GM23338 (cell line): ENCODE measurements around the gene CXCR3. TPM values are rescaled to one million over a fixed set of nuclear protein-coding genes. Genes with fewer than 3 reads are reported as not detected.

ENCODE experiments used
- ATAC-seq: fragments of 200-7000 bp; cut with Tn5 transposase; 3 replicates; pipeline ENCODE4 v1.9.1; 2020
- DNase-seq: peaks from one replicate; pipeline ENCODE4 v3.0.0-alpha.2; 2015; ENCODE audit warnings: low spot score
- H2AFZ ChIP-seq: fragments of 200-600 bp; sonication (generic); 2 replicates; pipeline ENCODE4 v1.8.0; 2016; ENCODE audit warnings: antibody characterized with exemption, mild to moderate bottlenecking, moderate library complexity
- H3F3A ChIP-seq: fragments of 200-600 bp; sonication (generic); replicated peaks from 2 replicates; pipeline ENCODE4 v1.8.0; 2017; ENCODE audit warnings: antibody characterized with exemption, mixed run types, low read depth
- H3K27ac ChIP-seq: fragments of 200-600 bp; sonication (generic); 2 replicates; pipeline ENCODE4 v1.6.1; 2016; ENCODE audit warnings: low read depth
- H3K27me3 ChIP-seq: fragments of 200-600 bp; sonication (generic); 2 replicates; pipeline ENCODE4 v1.8.0; 2016; ENCODE audit warnings: mild to moderate bottlenecking, mixed run types, moderate library complexity; ENCODE audit not compliant: insufficient read depth
- H3K36me3 ChIP-seq: fragments of 200-600 bp; sonication (generic); 2 replicates; pipeline ENCODE4 v1.8.0; 2016; ENCODE audit warnings: mild to moderate bottlenecking; ENCODE audit not compliant: insufficient read depth
- H3K4me1 ChIP-seq: fragments of 200-600 bp; sonication (generic); 2 replicates; pipeline ENCODE4 v1.8.0; 2016; ENCODE audit warnings: mild to moderate bottlenecking, moderate library complexity; ENCODE audit not compliant: insufficient read depth
- H3K4me2 ChIP-seq: fragments of 200-600 bp; sonication (generic); 2 replicates; pipeline ENCODE4 v1.7.1; 2017; ENCODE audit warnings: mixed run types
- H3K4me3 ChIP-seq: fragments of 200-600 bp; sonication (generic); 2 replicates; pipeline ENCODE4 v1.6.1; 2016; ENCODE audit warnings: mixed run types
- H3K79me2 ChIP-seq: fragments of 200-600 bp; sonication (generic); replicated peaks from 2 replicates; pipeline ENCODE4 v1.8.0; 2017; ENCODE audit warnings: mild to moderate bottlenecking; ENCODE audit not compliant: insufficient read depth
- H3K9me2 ChIP-seq: fragments of 200-600 bp; sonication (generic); 2 replicates; pipeline ENCODE4 v1.8.0; 2017; ENCODE audit not compliant: insufficient read depth
- H4K20me1 ChIP-seq: fragments of 200-600 bp; sonication (generic); replicated peaks from 2 replicates; pipeline ENCODE4 v1.8.0; 2017; ENCODE audit warnings: mild to moderate bottlenecking; ENCODE audit not compliant: insufficient read depth
- H3K27ac Mint-ChIP-seq: 2 replicates; pipeline ENCODE4 v1.8.0; 2020; ENCODE audit warnings: inconsistent platforms, mild to moderate bottlenecking, moderate library complexity, mixed read lengths
- H3K27me3 Mint-ChIP-seq: 3 replicates; pipeline ENCODE4 v1.8.0; 2022; ENCODE audit warnings: low read depth, mild to moderate bottlenecking, moderate library complexity, mixed read lengths, inconsistent platforms; ENCODE audit not compliant: insufficient read depth, poor library complexity
- H3K36me3 Mint-ChIP-seq: 3 replicates; pipeline ENCODE4 v1.8.0; 2021; ENCODE audit warnings: low read depth, mild to moderate bottlenecking, inconsistent platforms, moderate library complexity, mixed read lengths
- H3K4me1 Mint-ChIP-seq: 3 replicates; pipeline ENCODE4 v1.8.0; 2020; ENCODE audit warnings: mild to moderate bottlenecking, inconsistent platforms, mixed read lengths
- H3K4me3 Mint-ChIP-seq: 3 replicates; pipeline ENCODE4 v1.8.0; 2021; ENCODE audit warnings: moderate library complexity, mild to moderate bottlenecking, inconsistent platforms, mixed read lengths
- H3K9me3 Mint-ChIP-seq: 3 replicates; pipeline ENCODE4 v1.8.0; 2020; ENCODE audit warnings: moderate library complexity, mild to moderate bottlenecking, inconsistent platforms, mixed read lengths
- CTCF ChIP-seq, 2 experiments: fragments of 200-600 bp in 1 of 2; sonication (generic) in 1 of 2; conservative IDR thresholded peaks; 2 replicates each; pipeline versions ENCODE4 v1.5.1 to v1.6.1; 2016 to 2017; ENCODE audit warnings: antibody characterized with exemption in 2 of 2, low read depth in 2 of 2, mild to moderate bottlenecking in 2 of 2, moderate library complexity in 1 of 2
- EZH2 ChIP-seq: fragments of 200-600 bp; sonication (generic); IDR thresholded peaks from one replicate; pipeline ENCODE4 v1.8.0; 2017; ENCODE audit warnings: antibody characterized with exemption, mild to moderate bottlenecking, low read depth; ENCODE audit not compliant: unreplicated experiment
- EZH2phosphoT487 ChIP-seq: fragments of 200-600 bp; sonication (generic); IDR thresholded peaks from one replicate; pipeline ENCODE4 v1.8.1; 2018; ENCODE audit warnings: antibody characterized with exemption; ENCODE audit not compliant: unreplicated experiment
- JUNB ChIP-seq: IDR thresholded peaks from one replicate; pipeline ENCODE4 v1.6.1; 2016; ENCODE audit warnings: antibody characterized with exemption; ENCODE audit not compliant: unreplicated experiment
- NANOG ChIP-seq: IDR thresholded peaks from 2 replicates; pipeline ENCODE4 v1.6.1; 2016; ENCODE audit warnings: antibody characterized with exemption, borderline replicate concordance
- POLR2AphosphoS5 ChIP-seq: IDR thresholded peaks from 2 replicates; pipeline ENCODE4 v1.6.1; 2016; ENCODE audit warnings: antibody characterized with exemption, low read depth
- STAT1 ChIP-seq: IDR thresholded peaks from one replicate; pipeline ENCODE4 v1.6.1; 2016; ENCODE audit warnings: antibody characterized with exemption; ENCODE audit not compliant: unreplicated experiment
- ZNF114 ChIP-seq: fragments of 250-450 bp; sonication (Bioruptor Pico); IDR thresholded peaks from 2 replicates; pipeline ENCODE4 v1.5.0; 2020; ENCODE audit warnings: mild to moderate bottlenecking, moderate library complexity
- polyA plus RNA-seq: library from polyadenylated mRNA; unstranded; fragments of >200 nt; fragmentation: Nextera tagmentation; extraction: Ambion mirVana; gene quantifications from 2 replicates; pipeline ENCODE4 v1.2.1, GENCODE V29; 2016
- total RNA-seq: library from RNA; depleted of rRNA; stranded (reverse); fragments of >200 nt; shearing (Covaris generic); gene quantifications from 2 replicates; pipeline ENCODE4 v1.2.3, GENCODE V29; 2014
- TF ChIP-seq, protein P1 (sequence below): IDR thresholded peaks from one replicate; pipeline ENCODE4 v1.6.1; 2018; ENCODE audit warnings: antibody characterized with exemption; ENCODE audit not compliant: unreplicated experiment
- TF ChIP-seq, protein P2 (sequence below): IDR thresholded peaks from 2 replicates; pipeline ENCODE4 v1.6.1; 2016; ENCODE audit warnings: antibody characterized with exemption

Gene CXCR3
- total and polyA plus RNA-seq, 2 experiments from 2014 or later: not detected

- Histone ChIP-seq H3K27ac (no peak overlapping the region), H3F3A (no peaks in the 10 kb centered on the region), H3K4me3 (no peak overlapping the region), H4K20me1 (no peaks in the 10 kb centered on the region), H3K27me3 (no peaks in the 10 kb centered on the region), H3K79me2 (no peaks in the 10 kb centered on the region), H2AFZ (no peak overlapping the region), H3K9me2 (no peaks in the 10 kb centered on the region), H3K36me3 (no peaks in the 10 kb centered on the region; the same call in 1 of the 2 replicates), H3K4me1 (no peaks in the 10 kb centered on the region), H3K4me2 (no peak overlapping the region)
- Mint-ChIP-seq H3K4me1 (peaks cover 3% of the 10 kb centered on the region; the same call in 1 of the 3 replicates), H3K36me3 (peaks cover 44% of the 10 kb centered on the region), H3K4me3 (no peak overlapping the region), H3K27ac (no peak overlapping the region), H3K27me3 (no peaks in the 10 kb centered on the region), H3K9me3 (no peaks in the 10 kb centered on the region; the same call in 2 of the 3 replicates)
- TF ChIP-seq ZNF114 (CRISPR knock-in tag) (no peak), EZH2 (no peak), CTCF (conservative IDR thresholded peaks at IDR 0.05; ENCODE audit: low read depth in 2 of 2) (no peak), STAT1 (no peak)
- TF ChIP-seq, protein P1, sequence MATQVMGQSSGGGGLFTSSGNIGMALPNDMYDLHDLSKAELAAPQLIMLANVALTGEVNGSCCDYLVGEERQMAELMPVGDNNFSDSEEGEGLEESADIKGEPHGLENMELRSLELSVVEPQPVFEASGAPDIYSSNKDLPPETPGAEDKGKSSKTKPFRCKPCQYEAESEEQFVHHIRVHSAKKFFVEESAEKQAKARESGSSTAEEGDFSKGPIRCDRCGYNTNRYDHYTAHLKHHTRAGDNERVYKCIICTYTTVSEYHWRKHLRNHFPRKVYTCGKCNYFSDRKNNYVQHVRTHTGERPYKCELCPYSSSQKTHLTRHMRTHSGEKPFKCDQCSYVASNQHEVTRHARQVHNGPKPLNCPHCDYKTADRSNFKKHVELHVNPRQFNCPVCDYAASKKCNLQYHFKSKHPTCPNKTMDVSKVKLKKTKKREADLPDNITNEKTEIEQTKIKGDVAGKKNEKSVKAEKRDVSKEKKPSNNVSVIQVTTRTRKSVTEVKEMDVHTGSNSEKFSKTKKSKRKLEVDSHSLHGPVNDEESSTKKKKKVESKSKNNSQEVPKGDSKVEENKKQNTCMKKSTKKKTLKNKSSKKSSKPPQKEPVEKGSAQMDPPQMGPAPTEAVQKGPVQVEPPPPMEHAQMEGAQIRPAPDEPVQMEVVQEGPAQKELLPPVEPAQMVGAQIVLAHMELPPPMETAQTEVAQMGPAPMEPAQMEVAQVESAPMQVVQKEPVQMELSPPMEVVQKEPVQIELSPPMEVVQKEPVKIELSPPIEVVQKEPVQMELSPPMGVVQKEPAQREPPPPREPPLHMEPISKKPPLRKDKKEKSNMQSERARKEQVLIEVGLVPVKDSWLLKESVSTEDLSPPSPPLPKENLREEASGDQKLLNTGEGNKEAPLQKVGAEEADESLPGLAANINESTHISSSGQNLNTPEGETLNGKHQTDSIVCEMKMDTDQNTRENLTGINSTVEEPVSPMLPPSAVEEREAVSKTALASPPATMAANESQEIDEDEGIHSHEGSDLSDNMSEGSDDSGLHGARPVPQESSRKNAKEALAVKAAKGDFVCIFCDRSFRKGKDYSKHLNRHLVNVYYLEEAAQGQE: no peak
- DNase-seq (no peak), ATAC-seq (no peak)
Measured at GRCh38 chrX:71607488-71607887, 10.8 kb downstream of the CXCR3 start.

DNA sequence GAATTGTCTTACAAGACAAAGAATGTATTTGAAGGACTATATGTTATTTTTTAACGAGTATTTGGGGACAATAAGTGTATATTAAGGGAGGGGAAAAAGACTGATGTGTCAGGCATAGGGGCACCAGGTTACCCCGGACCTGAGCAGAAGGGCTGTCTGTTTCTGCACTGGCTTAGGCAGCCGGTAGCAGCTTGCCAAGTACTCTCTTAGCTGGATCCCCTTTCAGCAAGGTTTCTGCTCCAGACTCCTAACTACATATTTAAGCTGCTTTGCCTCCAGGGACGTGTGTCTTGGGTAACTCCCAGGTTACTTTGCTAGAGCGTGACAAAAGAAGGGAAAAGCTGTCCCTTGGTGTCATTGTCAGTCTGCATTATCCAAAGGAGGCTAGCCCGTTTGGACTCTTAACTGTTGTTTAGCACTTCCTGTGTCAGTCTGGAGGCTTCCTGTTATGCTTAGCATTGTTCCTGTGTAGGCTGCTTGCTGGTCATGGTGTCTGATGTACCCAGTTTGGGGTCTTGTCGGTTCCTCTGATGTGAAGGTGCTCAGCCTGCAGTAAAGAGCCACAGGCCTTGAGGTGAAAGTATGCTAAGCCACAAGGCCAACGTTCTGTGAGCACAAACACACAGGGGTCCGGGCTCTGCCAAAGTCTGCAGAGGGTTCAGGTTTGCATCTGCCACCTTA, 11.6 kb downstream of the CXCR3 start:
- Mint-ChIP-seq H3K27me3 (no peaks in the 10 kb centered on the region), H3K36me3 (peaks cover 50% of the 10 kb centered on the region), H3K9me3 (no peaks in the 10 kb centered on the region; the same call in 2 of the 3 replicates), H3K27ac (no peak overlapping the region), H3K4me1 (peaks cover 3% of the 10 kb centered on the region; the same call in 1 of the 3 replicates), H3K4me3 (no peak overlapping the region)
- DNase-seq: no peak
- Histone ChIP-seq H3K27me3 (no peaks in the 10 kb centered on the region), H3K36me3 (no peaks in the 10 kb centered on the region; the same call in 1 of the 2 replicates), H3K4me3 (no peak overlapping the region), H3K4me1 (no peaks in the 10 kb centered on the region), H3K27ac (no peak overlapping the region), H3F3A (no peaks in the 10 kb centered on the region), H2AFZ (no peak overlapping the region), H3K4me2 (no peak overlapping the region), H3K9me2 (no peaks in the 10 kb centered on the region), H4K20me1 (no peaks in the 10 kb centered on the region), H3K79me2 (no peaks in the 10 kb centered on the region)
- no peak for ATAC-seq
- TF ChIP-seq ZNF114 (CRISPR knock-in tag) (no peak), EZH2 (no peak), STAT1 (no peak), POLR2AphosphoS5 (no peak), JUNB (no peak), NANOG (no peak), CTCF (conservative IDR thresholded peaks at IDR 0.05; ENCODE audit: low read depth in 2 of 2) (no peak), EZH2phosphoT487 (no peak)
- TF ChIP-seq, protein P2, sequence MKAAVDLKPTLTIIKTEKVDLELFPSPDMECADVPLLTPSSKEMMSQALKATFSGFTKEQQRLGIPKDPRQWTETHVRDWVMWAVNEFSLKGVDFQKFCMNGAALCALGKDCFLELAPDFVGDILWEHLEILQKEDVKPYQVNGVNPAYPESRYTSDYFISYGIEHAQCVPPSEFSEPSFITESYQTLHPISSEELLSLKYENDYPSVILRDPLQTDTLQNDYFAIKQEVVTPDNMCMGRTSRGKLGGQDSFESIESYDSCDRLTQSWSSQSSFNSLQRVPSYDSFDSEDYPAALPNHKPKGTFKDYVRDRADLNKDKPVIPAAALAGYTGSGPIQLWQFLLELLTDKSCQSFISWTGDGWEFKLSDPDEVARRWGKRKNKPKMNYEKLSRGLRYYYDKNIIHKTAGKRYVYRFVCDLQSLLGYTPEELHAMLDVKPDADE: no peak
